Right lobe of liver (tissue), 4 donors: ENCODE measurements around the gene PDZRN4.

Experiments
- POLR2A ChIP-seq: fragments of 450-650 bp; IDR thresholded peaks from one replicate; pipeline ENCODE4 v1.6.1; 2017; ENCODE audit warnings: antibody characterized with exemption, mild to moderate bottlenecking
- TF ChIP-seq, protein P1 (sequence below), 4 donors: fragments of 200-600 bp in 3 of 4; fragments of 450-650 bp in 1 of 4; IDR thresholded peaks; one replicate each; pipeline versions ENCODE4 v1.5.1 to v1.8.0; 2016 to 2022; ENCODE audit warnings: antibody characterized with exemption in 4 of 4, mild to moderate bottlenecking in 2 of 4
- donor health status: DM: no; HTN: no; CAD: no.
- donor health status: DM: no; HTN: no; CAD: no.
- donor health status: DM: no; HTN: yes; CAD: no.

DNA sequence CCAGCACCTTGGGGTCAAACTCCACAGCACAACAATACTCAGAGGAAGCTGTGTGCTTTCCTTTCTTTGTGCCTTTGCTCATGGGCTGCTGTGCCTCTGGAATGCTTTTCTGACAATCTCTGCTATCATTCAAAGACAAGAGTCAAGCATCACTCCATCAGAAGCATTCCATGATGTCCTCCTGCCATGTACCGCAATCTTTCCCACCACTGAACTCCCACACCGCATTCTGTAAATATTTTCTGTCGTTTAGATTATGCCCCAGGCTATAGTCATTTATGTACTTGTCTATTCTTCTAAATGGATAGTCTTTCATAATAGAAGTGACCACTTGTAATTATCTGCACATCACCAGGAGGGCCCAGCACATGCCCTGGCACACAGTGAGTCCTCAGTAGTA is 327.8 kb downstream of the PDZRN4 start:
- TF ChIP-seq, protein P1, sequence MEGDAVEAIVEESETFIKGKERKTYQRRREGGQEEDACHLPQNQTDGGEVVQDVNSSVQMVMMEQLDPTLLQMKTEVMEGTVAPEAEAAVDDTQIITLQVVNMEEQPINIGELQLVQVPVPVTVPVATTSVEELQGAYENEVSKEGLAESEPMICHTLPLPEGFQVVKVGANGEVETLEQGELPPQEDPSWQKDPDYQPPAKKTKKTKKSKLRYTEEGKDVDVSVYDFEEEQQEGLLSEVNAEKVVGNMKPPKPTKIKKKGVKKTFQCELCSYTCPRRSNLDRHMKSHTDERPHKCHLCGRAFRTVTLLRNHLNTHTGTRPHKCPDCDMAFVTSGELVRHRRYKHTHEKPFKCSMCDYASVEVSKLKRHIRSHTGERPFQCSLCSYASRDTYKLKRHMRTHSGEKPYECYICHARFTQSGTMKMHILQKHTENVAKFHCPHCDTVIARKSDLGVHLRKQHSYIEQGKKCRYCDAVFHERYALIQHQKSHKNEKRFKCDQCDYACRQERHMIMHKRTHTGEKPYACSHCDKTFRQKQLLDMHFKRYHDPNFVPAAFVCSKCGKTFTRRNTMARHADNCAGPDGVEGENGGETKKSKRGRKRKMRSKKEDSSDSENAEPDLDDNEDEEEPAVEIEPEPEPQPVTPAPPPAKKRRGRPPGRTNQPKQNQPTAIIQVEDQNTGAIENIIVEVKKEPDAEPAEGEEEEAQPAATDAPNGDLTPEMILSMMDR (IDR thresholded peaks at IDR 0.05), result no peak
- TF ChIP-seq POLR2A, result no peak
